Endothelial cell of umbilical vein (primary cell): Measurements from ENCODE around the gene GNE. TPM values are rescaled to one million over a fixed set of nuclear protein-coding genes. Genes with fewer than 3 reads are reported as not detected.
A peak's percentile ranks its signal among the peaks of the same experiment; 100 is the strongest.

Experiments
- BruUV-seq: library from RNA; stranded (reverse); fragments of 400-500 nt; replicated peaks from 2 replicates; lab custom pipeline; 2021; lab: Mats Ljungman, UMichigan
- CTCF ChIA-PET: fragments of 300-600, 350-600 bp; sonication (Branson Sonifier 250); formaldehyde crosslinking; loops from one replicate; lab custom pipeline; 2021; ENCODE audit warnings: antibody characterized with exemption, inconsistent platforms; lab: Charles Lee
- POLR2A ChIA-PET: fragments of 300-600, 350-600 bp; sonication (Branson Sonifier 250); formaldehyde crosslinking; loops from one replicate; lab custom pipeline; 2021; ENCODE audit warnings: antibody characterized with exemption, inconsistent platforms; lab: Charles Lee
- DNase-seq: peaks from one replicate; pipeline ENCODE4 v3.0.0-alpha.2; 2011; ENCODE audit warnings: low read depth, low spot score
- FAIRE-seq: peaks from 2 replicates; lab custom pipeline; 2011; peaks lifted over from hg19 to GRCh38; lab: Jason Lieb, UNC
- H2AFZ ChIP-seq: 2 replicates; pipeline ENCODE4 v1.6.0; 2012; ENCODE audit warnings: low read depth, low read length, control low read depth, inconsistent platforms
- H3K27ac ChIP-seq: 2 replicates; pipeline ENCODE4 v1.5.1; 2011; ENCODE audit warnings: low read depth, mild to moderate bottlenecking, control low read depth, low read length, moderate library complexity; ENCODE audit not compliant: insufficient read depth
- H3K27me3 ChIP-seq, 2 experiments: 2 replicates each; pipeline versions ENCODE4 v1.6.0 to v1.6.1; 2011; ENCODE audit warnings: low read length in 2 of 2, mixed read lengths in 1 of 2; ENCODE audit not compliant: control insufficient read depth in 2 of 2, insufficient read depth in 2 of 2
- H3K36me3 ChIP-seq, 2 experiments: 2 replicates in 1 of 2; 3 replicates in 1 of 2; pipeline ENCODE4 v1.5.1; 2011; ENCODE audit warnings: low read length in 2 of 2, mild to moderate bottlenecking in 1 of 2, moderate library complexity in 1 of 2; ENCODE audit not compliant: control insufficient read depth in 2 of 2, insufficient read depth in 2 of 2; ENCODE audit errors: extremely low read depth in 1 of 2
- H3K4me1 ChIP-seq: 3 replicates; pipeline ENCODE4 v1.5.1; 2011; ENCODE audit warnings: mild to moderate bottlenecking, low read length; ENCODE audit not compliant: control insufficient read depth, insufficient read depth; ENCODE audit errors: extremely low read depth
- H3K4me2 ChIP-seq: 2 replicates; pipeline ENCODE4 v1.6.1; 2011; ENCODE audit warnings: low read length, control low read depth, mixed read lengths; ENCODE audit not compliant: insufficient read depth
- H3K4me3 ChIP-seq, 3 experiments: fragments of 200-600 bp in 1 of 3; sonication (generic), shearing (Covaris generic) in 1 of 3; replicated peaks in 1 of 3; 2 replicates each; pipeline ENCODE4 v1.5.1; 2011 to 2016; ENCODE audit warnings: control low read depth in 3 of 3, low read length in 3 of 3, mild to moderate bottlenecking in 2 of 3, inconsistent platforms in 1 of 3, low read depth in 1 of 3, moderate library complexity in 1 of 3; ENCODE audit not compliant: insufficient read depth in 1 of 3
- H3K79me2 ChIP-seq: 2 replicates; pipeline ENCODE4 v1.6.0; 2012; ENCODE audit warnings: low read length, inconsistent platforms; ENCODE audit not compliant: control insufficient read depth, insufficient read depth
- H3K9ac ChIP-seq: replicated peaks from 2 replicates; pipeline ENCODE3; 2011; ENCODE audit warnings: low read length, control low read depth; ENCODE audit not compliant: insufficient read depth; ENCODE audit errors: extremely low read depth
- H3K9me1 ChIP-seq: replicated peaks from 3 replicates; pipeline ENCODE4 v1.6.0; 2011; ENCODE audit warnings: mild to moderate bottlenecking, low read length; ENCODE audit not compliant: control insufficient read depth, insufficient read depth; ENCODE audit errors: extremely low read depth
- H3K9me3 ChIP-seq: replicated peaks from 2 replicates; pipeline ENCODE4 v1.5.1; 2012; ENCODE audit warnings: low read length, inconsistent platforms; ENCODE audit not compliant: control insufficient read depth, insufficient read depth
- H4K20me1 ChIP-seq: replicated peaks from 2 replicates; pipeline ENCODE3; 2011; ENCODE audit warnings: mild to moderate bottlenecking, low read length; ENCODE audit not compliant: control insufficient read depth, insufficient read depth; ENCODE audit errors: extremely low read depth
- CTCF ChIP-seq, 2 donors: IDR thresholded peaks; 1 replicate in 1 of 2; 2 replicates in 1 of 2; pipeline ENCODE4 v1.5.1; 2011; ENCODE audit warnings: low read length in 2 of 2, mild to moderate bottlenecking in 2 of 2, moderate library complexity in 2 of 2, control low read depth in 1 of 2, inconsistent platforms in 1 of 2, low read depth in 1 of 2; ENCODE audit not compliant: insufficient read depth in 1 of 2; ENCODE audit errors: extremely low read depth in 1 of 2
- EZH2 ChIP-seq: IDR thresholded peaks from 2 replicates; pipeline ENCODE4 v1.6.1; 2012; ENCODE audit warnings: borderline replicate concordance, low read depth, mild to moderate bottlenecking, moderate library complexity, low read length, inconsistent platforms; ENCODE audit not compliant: severe bottlenecking
- FOS ChIP-seq: IDR thresholded peaks from 2 replicates; pipeline ENCODE4 v1.6.1; 2011; ENCODE audit warnings: mild to moderate bottlenecking, low read length, moderate library complexity, borderline replicate concordance; ENCODE audit not compliant: insufficient read depth
- GATA2 ChIP-seq: IDR thresholded peaks from 2 replicates; pipeline ENCODE4 v1.7.0; 2011; ENCODE audit warnings: low read depth, mild to moderate bottlenecking, moderate library complexity, mixed read lengths, low read length; ENCODE audit not compliant: insufficient read length, insufficient read depth
- JUN ChIP-seq: IDR thresholded peaks from 2 replicates; pipeline ENCODE4 v1.6.1; 2011; ENCODE audit warnings: borderline replicate concordance, low read depth; ENCODE audit not compliant: insufficient read length, insufficient read depth
- MAX ChIP-seq: IDR thresholded peaks from 2 replicates; pipeline ENCODE4 v1.6.1; 2011; ENCODE audit not compliant: insufficient read depth, insufficient read length
- MYC ChIP-seq: IDR thresholded peaks from one replicate; pipeline ENCODE4 v1.6.1; 2011; ENCODE audit warnings: mild to moderate bottlenecking, low read depth, low read length
- POLR2A ChIP-seq: IDR thresholded peaks from 2 replicates; pipeline ENCODE4 v1.6.1; 2012; ENCODE audit warnings: low read depth, mild to moderate bottlenecking, control low read depth, low read length
- POLR2AphosphoS5 ChIP-seq: IDR thresholded peaks from 2 replicates; pipeline ENCODE4 v1.6.1; 2012; ENCODE audit warnings: low read depth, mild to moderate bottlenecking, control low read depth, low read length, moderate library complexity; ENCODE audit not compliant: insufficient read depth
- dilution Hi-C: fragments of 300-500 bp; cut with MboI; formaldehyde crosslinking; loops from one replicate; pipeline ENCODE4 v1.15.0; 2019; ENCODE audit warnings: low sequenced_read_pairs; ENCODE audit not compliant: extremely low pct_ligation_motif_present
- intact Hi-C: fragments of 100-400 bp; cut with micrococcal nuclease; formaldehyde crosslinking; loops from one replicate; pipeline ENCODE4 v1.10.0; 2022
- polyA plus RNA-seq, 4 experiments: library from polyadenylated mRNA; depleted of rRNA in 3 of 4; stranded (reverse) in 3 of 4; unstranded in 1 of 4; fragments of >200 nt; gene quantifications; 2 replicates each; pipeline versions ENCODE4 v1.2.1 to v1.2.3, GENCODE V29; 2011 to 2012; ENCODE audit warnings: missing spikeins in 1 of 4
- total RNA-seq: library from RNA; stranded (reverse); gene quantifications from 2 replicates; pipeline ENCODE4 v1.2.3, GENCODE V29; 2021

GNE gene
- total and polyA plus RNA-seq, 2 donors (not counting 3 experiments of a cell fraction or from before 2014, with no cell fraction given): 8.5 to 11.4 TPM

GRCh38 chr9:36278243-36278642 lies 20.0 kb upstream of the GNE start:
- POLR2A ChIA-PET: no interaction called here
- dilution Hi-C loops: no loop called here
- Histone ChIP-seq H3K4me3 (no peak overlapping the region), H3K4me2 (no peak overlapping the region), H2AFZ (no peak overlapping the region), H3K9ac (no peak overlapping the region), H3K79me2 (no peaks in the 10 kb centered on the region), H3K36me3 (no peaks in the 10 kb centered on the region), H3K27ac (no peak overlapping the region), H3K27me3 (no peaks in the 10 kb centered on the region), H4K20me1 (no peaks in the 10 kb centered on the region), H3K4me1 (peaks cover 8% of the 10 kb centered on the region), H3K9me1 (no peaks in the 10 kb centered on the region), H3K9me3 (no peaks in the 10 kb centered on the region)
- no peak for DNase-seq
- CTCF ChIA-PET: interaction anchor here (1.2 kb wide), 1 partner anchor 12 kb away, joined by 3 read pairs; no protein-coding TSS in a partner anchor
- intact Hi-C loops: no loop called here
- peak; percentile 68 for FAIRE-seq
- BruUV-seq: no TSS peak
- TF ChIP-seq POLR2A: no peak
- no peak for TF ChIP-seq MYC
- TF ChIP-seq CTCF (IDR thresholded peaks at IDR 0.05; ENCODE audit: extremely low read depth in 1 of 2, insufficient read depth in 1 of 2, low read depth in 1 of 2, low read length in 2 of 2): no peak
- no peak for TF ChIP-seq JUN
- no peak for TF ChIP-seq FOS
- TF ChIP-seq POLR2AphosphoS5: no peak
- no peak for TF ChIP-seq GATA2
- no peak for TF ChIP-seq MAX
- TF ChIP-seq EZH2: no peak
